ENCODE results near the gene TRIM37. TPM values are rescaled to one million over a fixed set of nuclear protein-coding genes. Genes with fewer than 3 reads are reported as not detected.

The TRIM37 gene
- total and polyA plus RNA-seq, 2 donors (not counting 1 experiment from before 2014, with no cell fraction given): 5.1 to 28.3 TPM

- H3K27ac ChIP-seq (ENCODE audit: low read length in 2 of 2): no peak overlapping the region
- H3K4me1 ChIP-seq (ENCODE audit: control insufficient read depth in 2 of 2, insufficient read depth in 2 of 2, low read length in 2 of 2): no peaks in the 10 kb centered on the region
- H3K27me3 ChIP-seq (replicated peaks in 1 of 4; ENCODE audit: control extremely low read depth in 1 of 4, control insufficient read depth in 3 of 4, insufficient read depth in 4 of 4, low read length in 3 of 4): no peaks in the 10 kb centered on the region
- Mint-ChIP-seq H3K27ac (no peak overlapping the region), H3K27me3 (no peaks in the 10 kb centered on the region), H3K4me1 (no peaks in the 10 kb centered on the region), H3K9me3 (ENCODE audit: insufficient read depth) (no peaks in the 10 kb centered on the region), H3K4me3 (no peak overlapping the region)
- ChIA-PET POLR2A (no interaction called here), CTCF (no interaction called here)
- 100% methylated on average over 3 of the region's 3 CpGs for WGBS (ENCODE audit: insufficient coverage)
- H3K9me3 ChIP-seq (ENCODE audit: control extremely low read depth in 1 of 3, control insufficient read depth in 2 of 3, insufficient read depth in 1 of 3, low read length in 2 of 3): no peaks in the 10 kb centered on the region
- H3K36me3 ChIP-seq (replicated peaks in 1 of 2; ENCODE audit: control extremely low read depth in 1 of 2, control insufficient read depth in 1 of 2, extremely low read depth in 1 of 2, insufficient read depth in 2 of 2, low read length in 1 of 2): peaks cover 9 to 49% of the 10 kb centered on the region in 2 experiments
- no peak for ATAC-seq (ENCODE audit: low read depth)
- H4K20me1 ChIP-seq (ENCODE audit: control insufficient read depth, insufficient read depth, low read length, poor library complexity, severe bottlenecking): no peaks in the 10 kb centered on the region
- H3K79me2 ChIP-seq (ENCODE audit: control insufficient read depth, insufficient read depth, low read length): no peaks in the 10 kb centered on the region
- no peak for DNase-seq
- no peak overlapping the region for H3K9ac ChIP-seq (ENCODE audit: low read length)
- H3K4me3 ChIP-seq (ENCODE audit: control extremely low read depth in 1 of 5, extremely low read depth in 1 of 5, insufficient read depth in 1 of 5, low read depth in 2 of 5, low read length in 4 of 5): no peak overlapping the region
- intact Hi-C loops (cut with micrococcal nuclease): no loop called here
- TF ChIP-seq CTCF (IDR thresholded peaks at IDR 0.05) (no peak), EZH2 (IDR thresholded peaks at IDR 0.05; ENCODE audit: borderline replicate concordance, insufficient read depth, low read depth, low read length, poor library complexity, severe bottlenecking) (no peak)
- no peak overlapping the region for H2AFZ ChIP-seq (ENCODE audit: insufficient read depth, low read depth, low read length, poor library complexity, severe bottlenecking)
- H3K4me2 ChIP-seq (replicated peaks; ENCODE audit: low read depth, low read length, poor library complexity, severe bottlenecking): no peak overlapping the region
These were observed 59.1 kb downstream of the TRIM37 start for GRCh38 chr17:59047616-59048015.

GRCh38 chr17:59046192-59046591, 60.5 kb downstream of the TRIM37 start:
- Histone ChIP-seq H3K36me3 (replicated peaks in 1 of 2; ENCODE audit: control extremely low read depth in 1 of 2, control insufficient read depth in 1 of 2, extremely low read depth in 1 of 2, insufficient read depth in 2 of 2, low read length in 1 of 2) (peaks cover 10 to 50% of the 10 kb centered on the region in 2 experiments), H3K4me1 (ENCODE audit: control insufficient read depth in 2 of 2, insufficient read depth in 2 of 2, low read length in 2 of 2) (no peaks in the 10 kb centered on the region), H3K9ac (ENCODE audit: low read length) (no peak overlapping the region), H3K9me3 (ENCODE audit: control extremely low read depth in 1 of 3, control insufficient read depth in 2 of 3, insufficient read depth in 1 of 3, low read length in 2 of 3) (no peaks in the 10 kb centered on the region), H3K27me3 (replicated peaks in 1 of 4; ENCODE audit: control extremely low read depth in 1 of 4, control insufficient read depth in 3 of 4, insufficient read depth in 4 of 4, low read length in 3 of 4) (no peaks in the 10 kb centered on the region), H3K4me3 (ENCODE audit: control extremely low read depth in 1 of 5, extremely low read depth in 1 of 5, insufficient read depth in 1 of 5, low read depth in 2 of 5, low read length in 4 of 5) (no peak overlapping the region), H3K27ac (ENCODE audit: low read length in 2 of 2) (no peak overlapping the region), H3K4me2 (replicated peaks; ENCODE audit: low read depth, low read length, poor library complexity, severe bottlenecking) (no peak overlapping the region), H4K20me1 (ENCODE audit: control insufficient read depth, insufficient read depth, low read length, poor library complexity, severe bottlenecking) (no peaks in the 10 kb centered on the region), H2AFZ (ENCODE audit: insufficient read depth, low read depth, low read length, poor library complexity, severe bottlenecking) (no peak overlapping the region), H3K79me2 (ENCODE audit: control insufficient read depth, insufficient read depth, low read length) (no peaks in the 10 kb centered on the region)
- H3K4me1 Mint-ChIP-seq: no peaks in the 10 kb centered on the region
- no peak for DNase-seq
- H3K27ac Mint-ChIP-seq: no peak overlapping the region
- H3K27me3 Mint-ChIP-seq: no peaks in the 10 kb centered on the region
- intact Hi-C loops (cut with micrococcal nuclease): no loop called here
- ChIA-PET CTCF (interaction anchor here (0.6 to 0.7 kb wide), 2 partner anchors 30 to 1720 kb away, joined by 3 to 4 read pairs; no protein-coding TSS in a partner anchor), POLR2A (interaction anchor here (0.7 kb wide), 1 partner anchor 28 kb away, joined by 8 read pairs; no protein-coding TSS in a partner anchor)
- no peak for TF ChIP-seq EZH2 (IDR thresholded peaks at IDR 0.05; ENCODE audit: borderline replicate concordance, insufficient read depth, low read depth, low read length, poor library complexity, severe bottlenecking)
- no peak for TF ChIP-seq CTCF (IDR thresholded peaks at IDR 0.05)
- no CpG with 5 or more reads among the region's 4 CpGs for WGBS (ENCODE audit: insufficient coverage)
- H3K9me3 Mint-ChIP-seq (ENCODE audit: insufficient read depth): no peaks in the 10 kb centered on the region
- ATAC-seq (ENCODE audit: low read depth): no peak
- H3K4me3 Mint-ChIP-seq: no peak overlapping the region

All from B cell (primary cell).